HepG2 (cell line): ENCODE results near the gene SMARCC1. TPM values are rescaled to one million over a fixed set of nuclear protein-coding genes. Genes with fewer than 3 reads are reported as not detected.

Experiments used
- ATAC-seq: fragments of 200-7000 bp; cut with Tn5 transposase; 3 replicates; pipeline ENCODE4 v1.9.1; 2020; ENCODE audit warnings: mild to moderate bottlenecking, moderate library complexity
- BruUV-seq: library from RNA; stranded (reverse); fragments of 400-500 nt; replicated peaks from 2 replicates; lab custom pipeline; 2021; lab: Mats Ljungman, UMichigan
- CTCF ChIA-PET: fragments of 300-600 bp; formaldehyde crosslinking; extraction: SDS; loops from one replicate; lab custom pipeline; 2021; ENCODE audit warnings: low total read pairs, inconsistent platforms, low intra/inter-chr PET ratio; lab: Yijun Ruan, JAX
- POLR2A ChIA-PET: fragments of 350-600 bp; sonication (Branson Sonifier 250); formaldehyde crosslinking; loops from one replicate; lab custom pipeline; 2020; ENCODE audit warnings: antibody characterized with exemption, inconsistent platforms; lab: Yijun Ruan, JAX
- DNase-seq: peaks from one replicate; pipeline ENCODE4 v3.0.0-alpha.2; 2015; ENCODE audit warnings: low spot score
- FAIRE-seq: peaks from 3 replicates; lab custom pipeline; 2011; peaks lifted over from hg19 to GRCh38; lab: Jason Lieb, UNC
- H2AFZ ChIP-seq: one replicate; pipeline ENCODE4 v1.6.1; 2011; ENCODE audit warnings: low read length, inconsistent platforms
- H3K27ac ChIP-seq: fragments of 300-600 bp; 3 replicates; pipeline ENCODE4 v1.8.0; 2011; ENCODE audit warnings: mixed run types, mild to moderate bottlenecking, mixed read lengths, low read length, inconsistent platforms; ENCODE audit not compliant: insufficient read depth; ENCODE audit errors: extremely low read length
- H3K27me3 ChIP-seq, 2 experiments: fragments of 200-600 bp in 1 of 2; 2 replicates in 1 of 2; 3 replicates in 1 of 2; pipeline versions ENCODE4 v1.6.0 to v1.8.0; 2011; ENCODE audit warnings: low read length in 2 of 2, mild to moderate bottlenecking in 2 of 2, moderate library complexity in 2 of 2, inconsistent platforms in 1 of 2; ENCODE audit not compliant: insufficient read depth in 2 of 2, control insufficient read depth in 1 of 2
- H3K36me3 ChIP-seq, 2 experiments: fragments of 200-600 bp in 1 of 2; replicated peaks in 1 of 2; 2 replicates in 1 of 2; 3 replicates in 1 of 2; pipeline versions ENCODE4 v1.5.1 to v1.8.0; 2011; ENCODE audit warnings: low read length in 2 of 2, inconsistent platforms in 1 of 2; ENCODE audit not compliant: insufficient read depth in 2 of 2, control insufficient read depth in 1 of 2
- H3K4me1 ChIP-seq: 2 replicates; pipeline ENCODE4 v1.5.1; 2012; ENCODE audit warnings: low read length, inconsistent platforms; ENCODE audit not compliant: insufficient read depth
- H3K4me2 ChIP-seq: 2 replicates; pipeline ENCODE4 v1.6.0; 2011; ENCODE audit warnings: low read depth, low read length, inconsistent platforms
- H3K4me3 ChIP-seq, 3 experiments: fragments of 200-600 bp in 1 of 3; sonication (generic), shearing (Covaris generic) in 1 of 3; replicated peaks in 1 of 3; 2 replicates each; pipeline ENCODE4 v1.5.1; 2011 to 2016; ENCODE audit warnings: low read length in 3 of 3, inconsistent platforms in 2 of 3, low read depth in 2 of 3, mild to moderate bottlenecking in 2 of 3, control low read depth in 1 of 3, mixed read lengths in 1 of 3; ENCODE audit not compliant: insufficient read depth in 1 of 3
- H3K79me2 ChIP-seq: one replicate; pipeline ENCODE4 v1.6.1; 2011; ENCODE audit warnings: low read length, inconsistent platforms; ENCODE audit not compliant: insufficient read depth
- H3K9ac ChIP-seq: 2 replicates; pipeline ENCODE4 v1.6.0; 2011; ENCODE audit warnings: mild to moderate bottlenecking, low read depth, low read length, inconsistent platforms; ENCODE audit not compliant: insufficient read depth
- H3K9me3 ChIP-seq: 2 replicates; pipeline ENCODE4 v1.5.1; 2012; ENCODE audit warnings: mild to moderate bottlenecking, low read length
- H4K20me1 ChIP-seq: 2 replicates; pipeline ENCODE4 v1.6.0; 2011; ENCODE audit warnings: inconsistent platforms, mild to moderate bottlenecking, low read length, moderate library complexity; ENCODE audit not compliant: insufficient read depth
- ADNP ChIP-seq: sonication (generic); formaldehyde crosslinking; IDR thresholded peaks from 2 replicates; pipeline ENCODE4 v1.4.0; 2020; ENCODE audit warnings: missing genetic modification reagents
- AKAP8 ChIP-seq: sonication (generic); formaldehyde crosslinking; IDR thresholded peaks from 2 replicates; pipeline ENCODE4 v1.5.1; 2020; ENCODE audit warnings: mild to moderate bottlenecking, missing genetic modification reagents
- MYNN ChIP-seq: sonication (generic); formaldehyde crosslinking; IDR thresholded peaks from 2 replicates; pipeline ENCODE4 v1.4.0; 2020; ENCODE audit warnings: mild to moderate bottlenecking, low read depth, missing genetic modification reagents
- NCOA2 ChIP-seq: sonication (generic); formaldehyde crosslinking; IDR thresholded peaks from 2 replicates; pipeline ENCODE4 v1.8.0; 2022; ENCODE audit warnings: inconsistent platforms
- NONO ChIP-seq, 2 experiments: fragments of 450-650 bp in 1 of 2; sonication (generic) in 1 of 2; formaldehyde crosslinking in 1 of 2; IDR thresholded peaks in 1 of 2; conservative IDR thresholded peaks in 1 of 2; 2 replicates each; pipeline versions ENCODE4 v1.6.1 to v1.8.0; 2017 to 2022; ENCODE audit warnings: mild to moderate bottlenecking in 1 of 2, missing genetic modification reagents in 1 of 2, moderate library complexity in 1 of 2
- PRPF4 ChIP-seq: fragments of 200-400 bp; formaldehyde crosslinking; IDR thresholded peaks from 2 replicates; pipeline ENCODE4 v1.6.1; 2016; ENCODE audit warnings: low read length, low read depth; ENCODE audit not compliant: poor library complexity, severe bottlenecking
- SMAD9 ChIP-seq: sonication (generic); formaldehyde crosslinking; IDR thresholded peaks from 2 replicates; pipeline ENCODE4 v1.5.1; 2020; ENCODE audit warnings: mild to moderate bottlenecking, missing genetic modification reagents
- SOX13 ChIP-seq, 3 experiments: fragments of 450-650 bp in 1 of 3; sonication (generic) in 1 of 3; formaldehyde crosslinking in 1 of 3; IDR thresholded peaks in 2 of 3; conservative IDR thresholded peaks in 1 of 3; 2 replicates each; pipeline versions ENCODE4 v1.5.0 to v1.6.1; 2016 to 2020; ENCODE audit warnings: antibody characterized with exemption in 1 of 3, mild to moderate bottlenecking in 1 of 3, missing compliant biosample characterization in 1 of 3, missing genetic modification reagents in 1 of 3, moderate library complexity in 1 of 3
- ZFP41 ChIP-seq: sonication (generic); formaldehyde crosslinking; IDR thresholded peaks from 2 replicates; pipeline ENCODE4 v1.4.0; 2020; ENCODE audit warnings: mild to moderate bottlenecking, missing genetic modification reagents, borderline replicate concordance
- ZMYM2 ChIP-seq: sonication (generic); formaldehyde crosslinking; IDR thresholded peaks from 2 replicates; pipeline ENCODE4 v1.8.0; 2022; ENCODE audit warnings: mild to moderate bottlenecking, missing genetic modification reagents
- ZNF503 ChIP-seq: sonication (generic); formaldehyde crosslinking; IDR thresholded peaks from 2 replicates; pipeline ENCODE4 v1.4.0; 2020; ENCODE audit warnings: missing genetic modification reagents
- ZNF564 ChIP-seq: sonication (generic); formaldehyde crosslinking; IDR thresholded peaks from 2 replicates; pipeline ENCODE4 v1.8.1; 2023; ENCODE audit warnings: mild to moderate bottlenecking, missing genetic modification reagents
- ZNF607 ChIP-seq: sonication (generic); formaldehyde crosslinking; IDR thresholded peaks from 2 replicates; pipeline ENCODE4 v1.5.1; 2020; ENCODE audit warnings: missing genetic modification reagents, mild to moderate bottlenecking, borderline replicate concordance
- ZNF713 ChIP-seq: sonication (generic); formaldehyde crosslinking; IDR thresholded peaks from 2 replicates; pipeline ENCODE4 v1.4.0; 2020; ENCODE audit warnings: mild to moderate bottlenecking, missing genetic modification reagents
- ZNF746 ChIP-seq: sonication (generic); formaldehyde crosslinking; IDR thresholded peaks from 2 replicates; pipeline ENCODE4 v1.8.0; 2022; ENCODE audit warnings: mild to moderate bottlenecking, missing genetic modification reagents
- ZSCAN30 ChIP-seq: sonication (generic); formaldehyde crosslinking; IDR thresholded peaks from 2 replicates; pipeline ENCODE4 v1.5.0; 2020; ENCODE audit warnings: mild to moderate bottlenecking, missing genetic modification reagents
- WGBS: methylation state at CpG from one replicate; pipeline ENCODE4 v1.1.6; 2017; ENCODE audit warnings: low lambda C conversion rate; 5-methylcytosine and 5-hydroxymethylcytosine counted together
- in situ Hi-C: cut with HindIII; loops from 2 replicates; pipeline ENCODE4 v1.10.0; 2017; ENCODE audit warnings: low pct_unique_long_range_greater_than_20kb; ENCODE audit not compliant: extremely low pct_ligation_motif_present
- intact Hi-C: fragments of 100-400 bp; cut with micrococcal nuclease; formaldehyde crosslinking; loops from one replicate; pipeline ENCODE4 v1.10.0; 2022; ENCODE audit not compliant: unreplicated experiment
- polyA plus RNA-seq, 8 experiments: library from polyadenylated mRNA; depleted of rRNA in 3 of 8; stranded (reverse) in 7 of 8; unstranded in 1 of 8; fragments of >200 nt; fragmentation: Illumina TruSeq in 4 of 8; extraction: Trizol in 4 of 8; gene quantifications; 2 replicates each; pipeline versions ENCODE4 v1.2.1 to v1.2.3, GENCODE V29; 2011 to 2016; ENCODE audit warnings: low read depth in 4 of 8, missing spikeins in 1 of 8, mixed read lengths in 1 of 8; ENCODE audit not compliant: insufficient read depth in 1 of 8
- total RNA-seq, 5 experiments: library from RNA; depleted of rRNA; stranded (reverse); fragments of >200 nt; fragmentation: Illumina TruSeq; extraction: Trizol; gene quantifications; 2 replicates each; pipeline ENCODE4 v1.2.3, GENCODE V29; 2016; ENCODE audit warnings: low read depth in 1 of 5
- TF ChIP-seq, protein P1 (sequence below): sonication (generic); formaldehyde crosslinking; conservative IDR thresholded peaks from 2 replicates; pipeline ENCODE4 v1.8.0; 2022; ENCODE audit warnings: mild to moderate bottlenecking, moderate library complexity, missing genetic modification reagents
- TF ChIP-seq, protein P2 (sequence below): sonication (generic); formaldehyde crosslinking; conservative IDR thresholded peaks from 2 replicates; pipeline ENCODE4 v1.8.1; 2023; ENCODE audit warnings: missing genetic modification reagents

SMARCC1 gene
- total and polyA plus RNA-seq, 2 of the 13 experiments (the other 11 are each of a cell fraction or from before 2014, with no cell fraction given): 47.9 to 58.4 TPM

GRCh38 chr3:47571391-47572175 lies 210.1 kb downstream of the SMARCC1 start:
- H3K4me3 ChIP-seq: no peak overlapping the region
- H3K79me2 ChIP-seq: no peaks in the 10 kb centered on the region
- TF ChIP-seq ZNF713: no peak
- no peak for TF ChIP-seq ZMYM2 (CRISPR knock-in tag)
- no peak for TF ChIP-seq PRPF4
- no peak for TF ChIP-seq ZSCAN30 (CRISPR knock-in tag)
- no peak for TF ChIP-seq ZNF564 (CRISPR knock-in tag)
- no peak for TF ChIP-seq ZNF746 (CRISPR knock-in tag)
- no peak for TF ChIP-seq ZNF607 (CRISPR knock-in tag)
- TF ChIP-seq, protein P1, sequence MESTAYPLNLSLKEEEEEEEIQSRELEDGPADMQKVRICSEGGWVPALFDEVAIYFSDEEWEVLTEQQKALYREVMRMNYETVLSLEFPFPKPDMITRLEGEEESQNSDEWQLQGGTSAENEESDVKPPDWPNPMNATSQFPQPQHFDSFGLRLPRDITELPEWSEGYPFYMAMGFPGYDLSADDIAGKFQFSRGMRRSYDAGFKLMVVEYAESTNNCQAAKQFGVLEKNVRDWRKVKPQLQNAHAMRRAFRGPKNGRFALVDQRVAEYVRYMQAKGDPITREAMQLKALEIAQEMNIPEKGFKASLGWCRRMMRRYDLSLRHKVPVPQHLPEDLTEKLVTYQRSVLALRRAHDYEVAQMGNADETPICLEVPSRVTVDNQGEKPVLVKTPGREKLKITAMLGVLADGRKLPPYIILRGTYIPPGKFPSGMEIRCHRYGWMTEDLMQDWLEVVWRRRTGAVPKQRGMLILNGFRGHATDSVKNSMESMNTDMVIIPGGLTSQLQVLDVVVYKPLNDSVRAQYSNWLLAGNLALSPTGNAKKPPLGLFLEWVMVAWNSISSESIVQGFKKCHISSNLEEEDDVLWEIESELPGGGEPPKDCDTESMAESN: no peak
- no peak for TF ChIP-seq SOX13 (IDR thresholded peaks at IDR 0.05)
- TF ChIP-seq SOX13 (CRISPR knock-in tag; conservative IDR thresholded peaks at IDR 0.05 in 1 of 2, IDR thresholded peaks at IDR 0.05 in 1 of 2): no peak
- TF ChIP-seq, protein P2, sequence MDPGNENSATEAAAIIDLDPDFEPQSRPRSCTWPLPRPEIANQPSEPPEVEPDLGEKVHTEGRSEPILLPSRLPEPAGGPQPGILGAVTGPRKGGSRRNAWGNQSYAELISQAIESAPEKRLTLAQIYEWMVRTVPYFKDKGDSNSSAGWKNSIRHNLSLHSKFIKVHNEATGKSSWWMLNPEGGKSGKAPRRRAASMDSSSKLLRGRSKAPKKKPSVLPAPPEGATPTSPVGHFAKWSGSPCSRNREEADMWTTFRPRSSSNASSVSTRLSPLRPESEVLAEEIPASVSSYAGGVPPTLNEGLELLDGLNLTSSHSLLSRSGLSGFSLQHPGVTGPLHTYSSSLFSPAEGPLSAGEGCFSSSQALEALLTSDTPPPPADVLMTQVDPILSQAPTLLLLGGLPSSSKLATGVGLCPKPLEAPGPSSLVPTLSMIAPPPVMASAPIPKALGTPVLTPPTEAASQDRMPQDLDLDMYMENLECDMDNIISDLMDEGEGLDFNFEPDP (CRISPR knock-in tag): no peak
- TF ChIP-seq ZFP41 (CRISPR knock-in tag): no peak
- TF ChIP-seq AKAP8 (CRISPR knock-in tag): no peak
- no peak for TF ChIP-seq ADNP (CRISPR knock-in tag)
- no peak for TF ChIP-seq SMAD9 (CRISPR knock-in tag)
- no peak for TF ChIP-seq MYNN (CRISPR knock-in tag)
- TF ChIP-seq NCOA2 (CRISPR knock-in tag): no peak
- no peak for TF ChIP-seq NONO (IDR thresholded peaks at IDR 0.05)
- TF ChIP-seq NONO (CRISPR knock-in tag; conservative IDR thresholded peaks at IDR 0.05): no peak
- TF ChIP-seq ZNF503 (CRISPR knock-in tag): no peak
- intact Hi-C loops (no loop called here), in situ Hi-C loops (no loop called here)
- FAIRE-seq (no peak), DNase-seq (no peak), ATAC-seq (peak; percentile 22; the same call in 1 of the 3 replicates)
- H2AFZ ChIP-seq: no peak overlapping the region
- H3K36me3 ChIP-seq: no peaks in the 10 kb centered on the region
- BruUV-seq: no TSS peak
- ChIA-PET POLR2A (no interaction called here), CTCF (no interaction called here)
- H3K27me3 ChIP-seq: peaks cover 2 to 42% of the 10 kb centered on the region in 2 experiments
- no peak overlapping the region for H3K4me2 ChIP-seq
- no peaks in the 10 kb centered on the region for H3K9me3 ChIP-seq
- no peaks in the 10 kb centered on the region for H4K20me1 ChIP-seq
- no peak overlapping the region for H3K27ac ChIP-seq
- H3K9ac ChIP-seq: no peak overlapping the region
- H3K4me1 ChIP-seq: no peaks in the 10 kb centered on the region
- WGBS: 40% methylated on average over 9 of the region's 10 CpGs
